Activated CD8-positive, alpha-beta T cell treated with anti-CD3 and anti-CD28 coated beads for 36 hours (primary cell): ENCODE measurements around the gene MAP7D2. TPM values are rescaled to one million over a fixed set of nuclear protein-coding genes. Genes with fewer than 3 reads are reported as not detected.

ENCODE experiments used
- ATAC-seq: fragments of 200-7000 bp; cut with Tn5 transposase; one replicate; pipeline ENCODE4 v1.10.0; 2021; ENCODE audit warnings: mild to moderate bottlenecking, moderate library complexity
- CTCF ChIA-PET: fragments of 350-600 bp; sonication (Branson Sonifier 250); formaldehyde crosslinking; loops from one replicate; lab custom pipeline; 2021; ENCODE audit warnings: antibody characterized with exemption; lab: Charles Lee
- POLR2A ChIA-PET: fragments of 350-600 bp; sonication (Branson Sonifier 250); formaldehyde crosslinking; loops from one replicate; lab custom pipeline; 2021; ENCODE audit warnings: antibody characterized with exemption; lab: Charles Lee
- DNase-seq: peaks from one replicate; pipeline ENCODE4 v3.0.0-alpha.2; 2020
- H3K27ac Mint-ChIP-seq: one replicate; pipeline ENCODE4 v1.8.0; 2021; ENCODE audit warnings: mild to moderate bottlenecking, mixed read lengths
- H3K27me3 Mint-ChIP-seq: one replicate; pipeline ENCODE4 v1.8.0; 2021; ENCODE audit warnings: mixed read lengths
- H3K36me3 Mint-ChIP-seq: one replicate; pipeline ENCODE4 v1.8.0; 2021; ENCODE audit warnings: low read depth, mixed read lengths
- H3K4me1 Mint-ChIP-seq: one replicate; pipeline ENCODE4 v1.8.0; 2021; ENCODE audit warnings: low read depth, mixed read lengths
- H3K4me3 Mint-ChIP-seq: one replicate; pipeline ENCODE4 v1.8.0; 2021; ENCODE audit warnings: mild to moderate bottlenecking, moderate library complexity, mixed read lengths
- H3K9me3 Mint-ChIP-seq: one replicate; pipeline ENCODE4 v1.8.0; 2021; ENCODE audit warnings: mixed read lengths
- CTCF ChIP-seq: fragments of 200-600 bp; IDR thresholded peaks from one replicate; pipeline ENCODE4 v1.8.0; 2022; ENCODE audit warnings: antibody characterized with exemption, mild to moderate bottlenecking
- intact Hi-C: fragments of 100-400 bp; cut with micrococcal nuclease; formaldehyde crosslinking; loops from one replicate; pipeline ENCODE4 v1.10.0; 2022
- total RNA-seq, 2 experiments: library from RNA; stranded (reverse); gene quantifications; one replicate each; pipeline ENCODE4 v1.2.3, GENCODE V29; 2021

The MAP7D2 gene
- total RNA-seq, 2 experiments from 2014 or later = 0.20 to 0.63 TPM

GRCh38 chrX:19990151-19990555, 126.6 kb downstream of the MAP7D2 start:
- CTCF ChIA-PET = interaction anchor here (6.7 kb wide), 1 partner anchor 85 kb away, joined by 35 read pairs; no protein-coding TSS in a partner anchor
- H3K4me3 Mint-ChIP-seq = peak overlapping the region; percentile 88
- POLR2A ChIA-PET = no interaction called here
- peak overlapping the region; percentile 35 for H3K27ac Mint-ChIP-seq
- no peak for TF ChIP-seq CTCF
- DNase-seq (no peak), ATAC-seq (peak; percentile 11)
- peaks cover 7% of the 10 kb centered on the region for H3K4me1 Mint-ChIP-seq
- no peaks in the 10 kb centered on the region for H3K9me3 Mint-ChIP-seq
- H3K27me3 Mint-ChIP-seq = no peaks in the 10 kb centered on the region
- H3K36me3 Mint-ChIP-seq = peaks cover 6% of the 10 kb centered on the region
- intact Hi-C loops = loop anchor here (5.0 kb wide), 1 partner anchor 83 kb away; no protein-coding TSS in a partner anchor

GRCh38 chrX:19987856-19988255, 128.9 kb downstream of the MAP7D2 start:
- no peak overlapping the region for H3K4me3 Mint-ChIP-seq

GRCh38 chrX:19986531-19986930, 130.2 kb downstream of the MAP7D2 start:
- ATAC-seq = no peak
- CTCF ChIA-PET = interaction anchor here (6.7 kb wide), 1 partner anchor 82 kb away, joined by 35 read pairs; no protein-coding TSS in a partner anchor
- Mint-ChIP-seq H3K36me3 (peaks cover 6% of the 10 kb centered on the region), H3K4me3 (no peak overlapping the region), H3K27ac (no peak overlapping the region), H3K9me3 (no peaks in the 10 kb centered on the region), H3K27me3 (no peaks in the 10 kb centered on the region), H3K4me1 (peaks cover 7% of the 10 kb centered on the region)
- POLR2A ChIA-PET = no interaction called here
- intact Hi-C loops = no loop called here
- DNase-seq = no peak
- TF ChIP-seq CTCF = no peak

More at GRCh38 chrX:19987856-19988255, 128.9 kb downstream of the MAP7D2 start:
- DNase-seq = no peak
- H3K36me3 Mint-ChIP-seq = peaks cover 6% of the 10 kb centered on the region
- intact Hi-C loops = no loop called here
- TF ChIP-seq CTCF = no peak
- H3K27me3 Mint-ChIP-seq = no peaks in the 10 kb centered on the region
- no peak for ATAC-seq
- no peak overlapping the region for H3K27ac Mint-ChIP-seq
- H3K4me1 Mint-ChIP-seq = peaks cover 7% of the 10 kb centered on the region
- H3K9me3 Mint-ChIP-seq = no peaks in the 10 kb centered on the region
- CTCF ChIA-PET = interaction anchor here (1.1 to 6.7 kb wide), 2 partner anchors 61 to 83 kb away, joined by 3 to 35 read pairs; no protein-coding TSS in a partner anchor
- POLR2A ChIA-PET = no interaction called here

- no peaks in the 10 kb centered on the region for H3K9me3 Mint-ChIP-seq
- POLR2A ChIA-PET = no interaction called here
- ATAC-seq (no peak), DNase-seq (no peak)
- no peak overlapping the region for H3K4me3 Mint-ChIP-seq
- H3K27ac Mint-ChIP-seq = no peak overlapping the region
- CTCF ChIA-PET = no interaction called here
- H3K27me3 Mint-ChIP-seq = no peaks in the 10 kb centered on the region
- intact Hi-C loops = no loop called here
- TF ChIP-seq CTCF = no peak
- peaks cover 14% of the 10 kb centered on the region for H3K36me3 Mint-ChIP-seq
- peaks cover 20% of the 10 kb centered on the region for H3K4me1 Mint-ChIP-seq
Observed at GRCh38 chrX:19981947-19982346, 134.8 kb downstream of the MAP7D2 start.

- Mint-ChIP-seq H3K36me3 (peaks cover 10% of the 10 kb centered on the region), H3K27me3 (no peaks in the 10 kb centered on the region), H3K27ac (no peak overlapping the region), H3K4me3 (no peak overlapping the region), H3K9me3 (no peaks in the 10 kb centered on the region), H3K4me1 (peaks cover 31% of the 10 kb centered on the region)
- no peak for TF ChIP-seq CTCF
- ATAC-seq (no peak), DNase-seq (no peak)
- CTCF ChIA-PET = interaction anchor here (0.9 kb wide), 1 partner anchor 16 kb away, joined by 3 read pairs; no protein-coding TSS in a partner anchor
- intact Hi-C loops = no loop called here
- POLR2A ChIA-PET = no interaction called here
Observed at GRCh38 chrX:19975845-19976244, 140.9 kb downstream of the MAP7D2 start.
